ENCODE results near the gene COL4A3. TPM values are rescaled to one million over a fixed set of nuclear protein-coding genes. Genes with fewer than 3 reads are reported as not detected.
"Not testable (repeated sequence)": the region's sequence is repeated elsewhere in the genome, so short reads cannot be mapped to it uniquely, and the experiment has no call there.

COL4A3 gene
- total RNA-seq, 6 experiments from 2014 or later, result not detected

- H3K4me1 Mint-ChIP-seq (ENCODE audit: low read depth), result peaks cover 11% of the 10 kb centered on the region
- no peak for DNase-seq
- peaks cover 15% of the 10 kb centered on the region for H3K27me3 Mint-ChIP-seq (ENCODE audit: insufficient read depth)
- no peak overlapping the region for H3K27ac Mint-ChIP-seq
- H3K36me3 Mint-ChIP-seq (ENCODE audit: low read depth), result no peaks in the 10 kb centered on the region
- no peaks in the 10 kb centered on the region for H3K9me3 Mint-ChIP-seq
- TF ChIP-seq CTCF (IDR thresholded peaks at IDR 0.05), result no peak
- H3K4me3 Mint-ChIP-seq, result no peak overlapping the region
Observed at GRCh38 chr2:227160164-227160563, 4.3 kb upstream of the COL4A3 start.

- TF ChIP-seq CTCF (IDR thresholded peaks at IDR 0.05), result no peak
- DNase-seq, result no peak
- no peaks in the 10 kb centered on the region for H3K9me3 Mint-ChIP-seq
- H3K36me3 Mint-ChIP-seq (ENCODE audit: low read depth), result no peaks in the 10 kb centered on the region
- H3K4me1 Mint-ChIP-seq (ENCODE audit: low read depth), result peaks cover 6% of the 10 kb centered on the region
- no peak overlapping the region for H3K27ac Mint-ChIP-seq
- peaks cover 23% of the 10 kb centered on the region for H3K27me3 Mint-ChIP-seq (ENCODE audit: insufficient read depth)
- H3K4me3 Mint-ChIP-seq, result no peak overlapping the region
Observed at GRCh38 chr2:227161947-227162346, 2.5 kb upstream of the COL4A3 start.

GRCh38 chr2:227163485-227163997 is 883 bp upstream of the COL4A3 start:
- Mint-ChIP-seq H3K4me1 (ENCODE audit: low read depth) (peaks cover 6% of the 10 kb centered on the region), H3K27me3 (ENCODE audit: insufficient read depth) (peaks cover 23% of the 10 kb centered on the region), H3K4me3 (peak overlapping the region; percentile 66), H3K27ac (no peak overlapping the region), H3K36me3 (ENCODE audit: low read depth) (no peaks in the 10 kb centered on the region), H3K9me3 (no peaks in the 10 kb centered on the region)
- DNase-seq, result no peak
- TF ChIP-seq CTCF (IDR thresholded peaks at IDR 0.05), result no peak

GRCh38 chr2:227164763-227165291 is 403 bp downstream of the COL4A3 start:
- Mint-ChIP-seq H3K9me3 (no peaks in the 10 kb centered on the region), H3K27me3 (ENCODE audit: insufficient read depth) (peaks cover 20% of the 10 kb centered on the region), H3K4me3 (peak overlapping the region; percentile 20; the same call in 1 of the 2 replicates), H3K4me1 (ENCODE audit: low read depth) (peaks cover 6% of the 10 kb centered on the region), H3K36me3 (ENCODE audit: low read depth) (no peaks in the 10 kb centered on the region), H3K27ac (no peak overlapping the region)
- DNase-seq, result no peak
- TF ChIP-seq CTCF (IDR thresholded peaks at IDR 0.05), result no peak

GRCh38 chr2:227171779-227172178 is 7.4 kb downstream of the COL4A3 start:
- not testable (repeated sequence) for H3K9me3 Mint-ChIP-seq; H3K4me1 Mint-ChIP-seq (ENCODE audit: low read depth); H3K36me3 Mint-ChIP-seq (ENCODE audit: low read depth); H3K27ac Mint-ChIP-seq; H3K4me3 Mint-ChIP-seq; DNase-seq; H3K27me3 Mint-ChIP-seq (ENCODE audit: insufficient read depth)

- Mint-ChIP-seq H3K27ac (no peak overlapping the region), H3K4me1 (ENCODE audit: low read depth) (peaks cover 10% of the 10 kb centered on the region), H3K9me3 (no peaks in the 10 kb centered on the region), H3K36me3 (ENCODE audit: low read depth) (no peaks in the 10 kb centered on the region), H3K27me3 (ENCODE audit: insufficient read depth) (no peaks in the 10 kb centered on the region), H3K4me3 (no peak overlapping the region)
- no peak for DNase-seq
- TF ChIP-seq CTCF (IDR thresholded peaks at IDR 0.05), result no peak
Observed at GRCh38 chr2:227177592-227178336, 13.3 kb downstream of the COL4A3 start.

Measured in HFFc6 (cell line).